ENCODE results near the gene EGR1.
A peak's percentile ranks its signal among the peaks of the same experiment; 100 is the strongest.

The EGR1 gene

DNA sequence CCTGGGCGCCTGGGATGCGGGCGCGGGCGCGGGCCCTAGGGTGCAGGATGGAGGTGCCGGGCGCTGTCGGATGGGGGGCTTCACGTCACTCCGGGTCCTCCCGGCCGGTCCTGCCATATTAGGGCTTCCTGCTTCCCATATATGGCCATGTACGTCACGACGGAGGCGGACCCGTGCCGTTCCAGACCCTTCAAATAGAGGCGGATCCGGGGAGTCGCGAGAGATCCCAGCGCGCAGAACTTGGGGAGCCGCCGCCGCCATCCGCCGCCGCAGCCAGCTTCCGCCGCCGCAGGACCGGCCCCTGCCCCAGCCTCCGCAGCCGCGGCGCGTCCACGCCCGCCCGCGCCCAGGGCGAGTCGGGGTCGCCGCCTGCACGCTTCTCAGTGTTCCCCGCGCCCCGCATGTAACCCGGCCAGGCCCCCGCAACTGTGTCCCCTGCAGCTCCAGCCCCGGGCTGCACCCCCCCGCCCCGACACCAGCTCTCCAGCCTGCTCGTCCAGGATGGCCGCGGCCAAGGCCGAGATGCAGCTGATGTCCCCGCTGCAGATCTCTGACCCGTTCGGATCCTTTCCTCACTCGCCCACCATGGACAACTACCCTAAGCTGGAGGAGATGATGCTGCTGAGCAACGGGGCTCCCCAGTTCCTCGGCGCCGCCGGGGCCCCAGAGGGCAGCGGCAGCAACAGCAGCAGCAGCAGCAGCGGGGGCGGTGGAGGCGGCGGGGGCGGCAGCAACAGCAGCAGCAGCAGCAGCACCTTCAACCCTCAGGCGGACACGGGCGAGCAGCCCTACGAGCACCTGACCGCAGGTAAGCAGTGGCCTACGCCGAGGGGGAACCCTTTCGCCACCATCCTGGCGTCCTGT, at the start of gene EGR1:
EGR1 (plus strand) TSS at position 219 of the 864 bp plus-strand sequence; CDS start at position 502, 283 bp downstream.
- DNase-seq = peak; percentile 91
- in situ Hi-C loops (cut with HindIII; ENCODE audit: low pct_ligation_motif_present, low pct_unique_long_range_greater_than_20kb, low sequenced_read_pairs) = no loop called here

DNA sequence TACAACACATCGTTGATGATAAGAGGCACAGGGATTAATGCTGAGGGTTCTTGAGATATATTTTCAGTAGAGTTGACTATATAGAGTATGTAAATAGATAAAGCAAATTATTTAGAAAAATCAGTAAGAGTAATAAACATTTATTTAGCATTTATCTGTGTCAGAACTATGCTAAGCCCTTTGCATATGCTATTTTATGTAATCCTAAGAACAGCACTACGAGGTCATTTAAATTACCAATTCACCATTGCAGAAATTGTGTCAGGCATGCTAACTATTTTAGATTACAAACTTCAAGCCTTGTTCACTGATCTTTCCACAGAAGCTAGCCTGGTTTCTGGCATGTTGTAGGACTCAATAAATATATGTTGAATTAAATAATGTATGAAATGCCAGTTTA, 46.8 kb upstream of the EGR1 start:
- no peak for DNase-seq
- in situ Hi-C loops (cut with HindIII; ENCODE audit: low pct_ligation_motif_present, low pct_unique_long_range_greater_than_20kb, low sequenced_read_pairs) = no loop called here

DNA sequence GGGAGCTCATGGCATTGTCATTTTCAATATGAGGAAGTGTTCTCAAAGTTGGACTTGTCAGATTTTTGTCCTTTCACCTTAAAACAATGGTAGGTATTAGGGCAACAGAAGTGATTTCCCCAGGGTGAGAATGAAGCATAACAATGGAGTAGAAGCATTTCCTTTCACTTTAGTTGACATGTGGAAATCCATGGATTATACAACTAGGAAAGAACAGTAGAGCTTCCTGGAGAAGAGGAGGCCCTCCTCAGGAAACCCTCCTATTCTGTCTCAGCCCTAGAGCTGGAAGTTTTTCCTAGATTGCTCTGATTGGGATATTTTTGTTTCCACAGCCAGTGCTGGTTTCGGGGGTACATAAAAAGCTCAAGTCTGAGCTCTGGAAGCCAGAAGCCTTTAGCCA, 40.2 kb upstream of the EGR1 start:
- in situ Hi-C loops (cut with HindIII; ENCODE audit: low pct_ligation_motif_present, low pct_unique_long_range_greater_than_20kb, low sequenced_read_pairs) = no loop called here
- no peak for DNase-seq

DNA sequence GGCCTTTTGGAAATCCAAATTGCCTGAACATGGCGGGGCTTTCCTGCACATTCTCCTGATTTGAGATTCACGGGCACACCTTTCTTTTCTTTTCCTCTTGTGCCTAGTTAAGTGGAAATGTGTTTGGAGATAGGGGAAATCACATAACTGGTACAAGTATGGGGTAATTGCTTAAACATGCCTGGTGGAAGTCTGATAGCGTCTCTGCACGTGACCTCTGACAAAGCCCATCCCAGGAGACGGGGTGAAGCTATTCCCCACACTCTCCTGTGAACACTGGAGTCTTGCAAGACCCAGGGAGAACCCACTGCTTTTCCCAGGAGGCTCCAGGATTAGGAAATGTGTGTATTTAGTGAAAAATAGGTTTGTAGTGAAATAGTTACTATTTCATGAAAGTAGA, 29.3 kb upstream of the EGR1 start:
- no peak for DNase-seq
- in situ Hi-C loops (cut with HindIII; ENCODE audit: low pct_ligation_motif_present, low pct_unique_long_range_greater_than_20kb, low sequenced_read_pairs) = no loop called here

DNA sequence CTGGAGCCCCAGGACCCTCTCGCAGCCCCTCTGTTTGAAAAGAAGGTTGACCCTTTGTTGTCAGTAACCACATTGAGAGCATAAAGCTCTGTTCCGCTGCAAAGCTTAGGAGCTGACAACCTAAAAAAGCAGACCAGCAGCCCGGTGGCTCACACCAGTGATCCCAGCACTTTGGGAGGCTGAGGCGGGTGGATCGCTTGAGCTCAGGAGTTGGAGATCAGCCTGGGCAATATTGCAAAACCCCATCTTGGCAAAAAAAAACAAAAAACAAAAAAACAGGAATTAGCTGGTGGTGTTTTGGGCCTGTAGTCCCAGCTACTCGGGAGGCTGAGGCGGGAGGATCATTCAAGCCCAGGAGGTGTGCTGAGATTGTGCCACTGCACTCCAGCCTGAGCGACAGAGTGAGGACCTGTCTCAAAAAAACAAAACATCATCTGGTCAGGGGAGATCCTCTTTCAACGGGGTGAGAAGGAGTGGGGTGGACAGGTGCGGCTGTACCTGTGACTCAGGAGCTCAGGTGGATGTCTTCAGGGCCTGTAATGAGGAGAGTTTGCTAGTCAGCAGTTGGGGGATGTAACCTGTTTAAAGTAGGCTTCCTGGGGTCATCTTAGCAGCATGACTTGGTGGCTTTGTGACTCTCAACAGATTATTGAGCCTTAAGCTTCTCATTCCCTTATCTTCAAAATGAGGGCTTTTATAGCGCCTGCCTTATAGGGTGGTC, 27.1 kb upstream of the EGR1 start:
- in situ Hi-C loops (cut with HindIII; ENCODE audit: low pct_ligation_motif_present, low pct_unique_long_range_greater_than_20kb, low sequenced_read_pairs) = no loop called here

DNA sequence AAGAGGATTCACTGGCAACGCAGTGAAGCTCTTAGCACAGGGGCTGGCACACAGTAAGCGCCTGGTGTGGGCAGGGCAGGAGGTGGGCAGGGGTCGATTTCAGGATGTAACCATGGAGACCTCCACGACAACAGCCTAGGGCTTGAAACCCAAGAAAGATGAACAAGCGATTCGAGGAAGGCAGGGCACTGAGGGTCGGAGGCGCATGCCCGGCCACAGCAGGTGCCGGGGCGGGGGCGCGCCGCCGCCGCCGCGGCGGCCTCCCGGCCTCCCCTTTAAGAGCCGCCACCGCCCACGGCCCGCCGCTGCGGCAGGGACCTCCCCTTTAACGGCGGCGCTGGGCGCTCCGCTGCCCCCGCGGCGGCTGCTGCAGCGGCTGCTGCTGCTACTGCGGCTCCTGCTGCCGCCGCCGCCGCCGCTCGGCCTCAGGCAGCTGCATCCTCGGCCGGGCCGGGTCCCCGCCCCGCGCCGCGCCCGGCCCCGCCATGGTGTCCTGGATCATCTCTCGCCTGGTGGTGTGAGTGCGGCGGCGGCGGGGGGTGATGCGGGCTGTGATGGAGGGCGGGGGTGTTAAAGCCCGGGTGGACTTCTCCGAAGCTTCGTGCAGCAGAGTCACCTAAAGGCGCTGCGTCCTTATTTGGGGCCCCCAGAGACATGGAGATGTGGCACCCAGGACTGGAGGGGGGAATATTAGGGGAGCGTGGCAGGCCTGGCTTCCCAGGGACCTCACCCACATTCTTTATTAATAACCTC, 26.4 kb upstream of the EGR1 start, which contains the start of gene REEP2:
REEP2 (plus strand) TSS at position 334 of the 753 bp plus-strand sequence; CDS start at position 486, 152 bp downstream.
- DNase-seq = peak; percentile 52
- in situ Hi-C loops (cut with HindIII; ENCODE audit: low pct_ligation_motif_present, low pct_unique_long_range_greater_than_20kb, low sequenced_read_pairs) = no loop called here

More for the DNA sequence above, 27.1 kb upstream of the EGR1 start:
- DNase-seq = no peak

DNA sequence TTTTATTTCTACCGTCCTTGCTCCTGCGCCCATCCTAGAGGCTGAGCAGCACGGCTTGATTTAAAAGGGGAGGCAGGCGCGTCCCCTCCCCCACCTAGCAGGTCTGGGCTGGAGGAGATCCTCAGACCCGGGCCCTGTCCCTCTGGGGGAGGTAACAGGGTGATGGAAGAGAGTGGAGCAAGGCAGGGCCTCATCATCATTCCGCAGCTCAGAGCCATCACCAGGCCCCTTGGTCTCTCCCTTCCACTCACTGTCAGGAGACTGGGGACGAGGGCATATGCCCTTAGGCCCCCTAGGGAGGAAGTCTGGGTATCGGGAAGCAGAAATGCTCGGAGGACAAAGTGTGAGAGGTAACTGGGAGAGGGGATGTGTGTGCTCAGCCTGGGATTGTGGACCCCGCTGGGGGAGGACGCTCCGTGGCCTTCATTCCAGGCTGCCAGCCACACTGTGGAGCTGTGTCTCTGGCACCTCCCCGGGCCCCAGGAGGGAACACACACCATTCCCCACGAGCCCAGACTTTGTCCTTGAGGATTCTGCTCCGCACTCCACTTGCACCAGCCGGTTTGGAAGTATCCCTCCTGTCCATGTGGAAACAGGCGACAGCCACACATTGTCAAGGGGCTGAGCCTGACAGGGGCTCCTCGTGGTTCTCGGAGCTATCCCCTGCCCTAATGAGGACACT, 25.7 kb upstream of the EGR1 start:
- no peak for DNase-seq
- in situ Hi-C loops (cut with HindIII; ENCODE audit: low pct_ligation_motif_present, low pct_unique_long_range_greater_than_20kb, low sequenced_read_pairs) = no loop called here

DNA sequence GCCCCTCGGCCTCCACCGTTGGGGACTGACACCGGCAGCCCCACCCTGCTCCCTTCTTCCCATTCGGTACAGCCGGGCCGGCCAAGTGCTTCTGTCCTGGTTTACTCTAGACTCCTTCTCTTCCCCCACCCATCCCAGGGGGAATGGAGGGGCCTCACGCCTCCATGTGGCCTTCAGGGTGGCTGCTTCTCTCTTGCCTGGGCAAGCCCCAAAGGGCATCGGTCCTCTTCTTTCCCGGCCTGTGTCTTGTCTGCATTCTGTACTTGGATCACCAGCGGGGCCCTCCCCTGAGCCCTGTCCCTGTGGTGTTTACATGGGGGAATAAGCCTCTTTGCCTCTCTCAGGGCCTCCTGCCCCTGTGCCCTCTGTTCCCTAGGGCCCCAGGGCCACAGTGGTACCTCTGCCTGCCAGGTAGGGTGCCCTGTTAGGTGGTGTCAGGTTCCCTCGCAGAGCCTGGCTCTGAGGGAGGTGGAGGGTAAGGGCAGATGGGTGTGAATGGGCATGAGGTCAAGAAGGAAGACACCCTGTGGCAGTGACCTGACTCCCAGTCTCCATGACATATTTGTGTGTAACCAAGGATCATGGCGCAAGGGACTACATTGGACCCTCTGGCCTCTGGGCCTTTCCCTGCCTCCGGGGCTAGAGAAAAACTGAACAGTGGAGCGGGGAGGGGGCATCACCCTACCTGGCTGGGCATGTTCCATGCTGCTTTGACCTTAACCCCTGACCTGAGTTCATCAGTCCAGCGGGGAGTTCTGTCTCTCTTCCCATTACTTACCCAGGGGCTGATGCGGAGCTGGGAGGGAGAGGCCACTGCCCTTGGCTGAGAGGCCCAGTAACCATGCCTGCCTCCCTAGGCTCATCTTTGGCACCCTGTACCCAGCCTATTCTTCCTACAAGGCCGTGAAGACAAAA, 24.9 kb upstream of the EGR1 start:
- in situ Hi-C loops (cut with HindIII; ENCODE audit: low pct_ligation_motif_present, low pct_unique_long_range_greater_than_20kb, low sequenced_read_pairs) = no loop called here
- DNase-seq = no peak

DNA sequence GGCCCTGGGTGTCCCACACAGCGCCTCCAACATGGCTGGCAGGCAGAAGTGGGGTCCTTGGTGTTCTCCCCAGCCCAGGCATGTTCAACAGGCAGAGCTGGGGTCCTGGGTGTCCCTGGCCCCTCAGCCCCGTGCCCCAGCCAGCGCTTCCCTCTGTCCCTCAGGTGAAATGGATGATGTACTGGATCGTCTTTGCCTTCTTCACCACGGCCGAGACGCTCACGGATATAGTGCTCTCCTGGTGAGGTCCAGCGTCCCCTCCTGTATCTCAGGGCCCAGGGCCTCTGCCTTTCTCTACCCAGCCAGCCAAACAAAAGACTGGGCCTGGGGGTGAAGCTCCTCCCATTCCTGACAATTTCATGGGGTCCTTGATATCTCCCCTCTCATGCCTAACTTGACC, 24.1 kb upstream of the EGR1 start:
- in situ Hi-C loops (cut with HindIII; ENCODE audit: low pct_ligation_motif_present, low pct_unique_long_range_greater_than_20kb, low sequenced_read_pairs) = no loop called here
- DNase-seq = no peak

DNA sequence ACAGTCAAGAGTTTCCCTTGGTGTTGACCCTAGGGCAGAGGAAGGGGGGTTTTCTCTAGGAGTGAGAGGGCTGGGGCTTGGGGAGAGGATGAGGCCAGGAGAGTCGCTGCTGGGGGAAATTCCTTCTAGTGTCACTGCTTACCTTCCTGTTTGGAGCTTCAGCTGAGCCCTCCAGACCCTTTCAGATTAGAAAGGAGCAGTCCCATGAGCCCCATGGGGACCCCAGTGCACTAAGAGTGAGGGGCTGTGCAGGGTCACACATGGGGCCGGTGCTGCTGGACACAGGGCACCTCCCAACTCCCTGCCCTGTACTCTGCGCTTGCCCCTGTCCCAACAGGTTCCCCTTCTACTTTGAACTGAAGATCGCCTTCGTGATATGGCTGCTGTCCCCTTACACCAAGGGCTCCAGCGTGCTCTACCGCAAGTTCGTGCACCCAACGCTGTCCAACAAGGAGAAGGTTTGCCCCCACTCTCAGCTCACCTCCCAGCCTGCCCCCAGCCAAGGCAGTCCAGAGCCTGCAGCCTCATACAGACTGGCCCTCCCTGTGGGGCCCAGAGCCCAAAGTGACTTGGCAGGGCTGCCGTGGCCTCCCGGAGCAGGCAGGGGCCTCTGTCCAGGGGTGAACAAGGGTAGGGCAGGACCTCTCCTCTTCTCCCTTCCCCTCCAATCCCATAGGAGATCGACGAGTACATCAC, 21.1 kb upstream of the EGR1 start:
- no peak for DNase-seq
- in situ Hi-C loops (cut with HindIII; ENCODE audit: low pct_ligation_motif_present, low pct_unique_long_range_greater_than_20kb, low sequenced_read_pairs) = no loop called here

DNA sequence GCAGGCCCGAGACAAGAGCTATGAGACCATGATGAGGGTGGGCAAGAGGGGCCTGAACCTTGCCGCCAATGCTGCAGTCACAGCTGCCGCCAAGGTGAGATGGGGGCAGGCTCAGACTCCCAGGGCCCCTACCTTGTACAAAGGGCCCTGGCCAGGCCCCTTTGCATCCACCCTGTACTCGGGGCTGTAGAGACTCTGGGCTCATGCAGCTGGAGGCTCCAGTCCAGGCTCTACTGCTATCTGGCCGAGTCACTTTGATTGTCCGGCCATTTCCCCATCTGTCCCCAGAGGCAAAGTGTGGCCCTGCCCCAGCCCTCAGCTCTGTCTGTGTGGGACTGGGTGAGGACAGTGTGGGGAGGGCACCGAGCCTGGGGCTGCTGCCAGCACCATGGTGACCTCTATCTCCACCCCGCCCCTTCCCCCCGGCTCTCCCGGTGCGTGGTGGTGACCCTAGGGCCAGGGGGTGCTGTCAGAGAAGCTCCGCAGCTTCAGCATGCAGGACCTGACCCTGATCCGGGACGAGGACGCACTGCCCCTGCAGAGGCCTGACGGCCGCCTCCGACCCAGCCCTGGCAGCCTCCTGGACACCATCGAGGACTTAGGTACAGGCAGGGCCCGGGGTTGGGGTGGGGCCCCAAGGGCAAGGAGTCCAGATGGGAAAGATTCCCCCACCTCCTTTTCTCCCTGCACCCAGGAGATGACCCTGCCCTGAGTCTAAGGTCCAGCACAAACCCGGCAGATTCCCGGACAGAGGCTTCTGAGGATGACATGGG, 20.3 kb upstream of the EGR1 start:
- in situ Hi-C loops (cut with HindIII; ENCODE audit: low pct_ligation_motif_present, low pct_unique_long_range_greater_than_20kb, low sequenced_read_pairs) = no loop called here
- DNase-seq = no peak

DNA sequence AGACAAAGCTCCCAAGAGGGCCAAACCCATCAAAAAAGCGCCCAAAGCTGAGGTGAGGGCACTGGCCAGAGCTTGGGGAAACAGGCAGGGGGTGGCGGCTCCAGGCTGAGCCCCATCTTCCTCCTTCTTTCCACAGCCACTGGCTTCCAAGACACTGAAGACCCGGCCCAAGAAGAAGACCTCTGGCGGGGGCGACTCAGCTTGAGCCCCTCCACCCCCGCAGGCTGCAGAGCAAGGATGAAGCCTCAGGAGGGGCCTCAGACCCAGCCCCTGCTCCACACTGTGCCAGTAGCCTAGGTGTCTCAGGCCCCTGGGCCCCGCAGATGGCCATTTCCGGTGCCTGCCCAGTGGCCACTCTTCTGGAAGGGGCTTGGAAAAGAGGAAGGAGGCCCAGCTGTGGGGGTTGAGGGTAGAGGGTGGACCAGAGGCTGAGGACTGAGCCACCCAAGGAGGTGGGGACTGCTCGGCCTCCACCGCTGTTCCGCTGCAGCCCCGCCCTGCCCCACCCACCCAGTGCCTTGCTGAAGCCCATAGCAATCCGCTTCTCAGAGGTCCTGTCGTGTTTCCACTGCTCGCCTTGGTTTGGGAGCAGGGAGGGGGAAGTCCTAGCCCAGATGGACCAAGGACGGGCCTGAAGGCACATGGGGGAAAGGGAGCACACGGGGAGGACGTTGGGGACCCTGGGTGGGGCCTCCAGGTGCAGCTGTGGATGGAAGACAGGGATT, 19.6 kb upstream of the EGR1 start:
- no peak for DNase-seq

DNA sequence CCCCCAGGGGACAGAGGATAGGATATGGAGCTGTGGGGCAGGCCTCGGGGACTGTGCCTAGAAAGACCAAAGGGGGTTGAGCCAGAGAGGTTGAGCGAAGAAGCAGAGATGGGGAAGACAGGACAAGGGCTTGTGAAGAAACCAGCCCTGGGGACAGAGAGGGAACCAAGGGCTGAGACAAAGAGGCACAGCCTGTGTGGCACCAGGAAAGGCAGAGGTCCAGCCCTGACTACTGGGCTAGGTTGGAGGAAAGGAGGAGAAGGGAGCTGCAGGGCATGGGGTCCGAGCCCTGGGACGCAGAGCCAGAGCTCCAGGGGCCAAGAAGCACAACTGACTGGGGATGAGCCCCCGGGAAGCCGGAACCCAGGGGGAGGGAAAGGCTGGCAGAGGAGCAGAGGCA, 17.2 kb upstream of the EGR1 start:
- DNase-seq = no peak
- in situ Hi-C loops (cut with HindIII; ENCODE audit: low pct_ligation_motif_present, low pct_unique_long_range_greater_than_20kb, low sequenced_read_pairs) = no loop called here

More for the DNA sequence above, 19.6 kb upstream of the EGR1 start:
- in situ Hi-C loops (cut with HindIII; ENCODE audit: low pct_ligation_motif_present, low pct_unique_long_range_greater_than_20kb, low sequenced_read_pairs) = no loop called here

DNA sequence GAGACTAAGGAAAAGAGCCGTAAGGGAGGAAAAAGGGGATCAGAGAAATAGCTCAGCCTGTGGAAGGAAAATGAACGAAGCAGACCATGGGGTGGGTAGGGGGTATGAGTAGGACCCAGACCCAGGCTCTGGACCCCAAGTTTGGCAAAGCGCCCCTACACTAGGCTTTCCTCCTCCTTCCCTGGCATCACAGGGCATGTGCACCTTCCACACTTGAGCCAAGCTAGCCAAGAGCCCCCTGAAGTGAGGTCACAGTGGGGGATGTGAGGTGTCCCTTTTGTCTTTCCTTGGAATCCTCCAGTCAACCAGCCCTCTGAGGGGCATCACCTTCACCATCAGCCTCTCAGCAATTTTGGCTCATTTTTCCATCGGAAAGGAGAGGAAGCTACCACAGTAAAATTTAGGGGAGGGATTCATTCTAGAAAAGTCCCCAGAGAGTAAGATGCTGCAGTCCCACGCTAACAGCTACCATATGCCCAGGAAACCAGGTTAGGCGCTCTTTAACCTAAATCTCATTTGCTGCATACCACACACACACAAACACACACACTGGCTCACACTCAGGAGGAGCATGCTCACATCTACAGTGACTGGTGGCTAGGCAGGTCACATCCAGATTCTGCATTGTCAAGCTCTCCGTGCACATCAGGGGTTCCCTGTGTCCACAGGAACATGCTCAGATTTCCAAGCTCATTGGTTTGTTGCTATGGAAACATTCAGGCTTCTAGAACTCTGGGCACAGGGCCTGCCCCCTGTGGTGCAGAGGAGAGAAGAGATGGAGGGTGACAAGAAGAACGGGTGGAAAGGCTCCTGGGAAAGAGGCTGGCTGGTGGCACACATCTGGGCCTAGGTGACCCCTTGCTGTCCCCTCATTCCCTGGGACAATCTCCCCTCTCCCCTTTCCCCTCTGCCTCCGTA, 16.5 kb upstream of the EGR1 start:
- DNase-seq = peak; percentile 62
- in situ Hi-C loops (cut with HindIII; ENCODE audit: low pct_ligation_motif_present, low pct_unique_long_range_greater_than_20kb, low sequenced_read_pairs) = no loop called here

Measured in ACHN (cell line).